GM12878 (cell line): ENCODE measurements around the gene ACTL10. TPM values are rescaled to one million over a fixed set of nuclear protein-coding genes. Genes with fewer than 3 reads are reported as not detected.

Source experiments
- ATAC-seq: fragments of 200-7000 bp; cut with Tn5 transposase; 3 replicates; pipeline ENCODE4 v1.9.1; 2020; ENCODE audit warnings: mild to moderate bottlenecking, moderate library complexity
- BruUV-seq: library from RNA; stranded (reverse); fragments of 400-500 nt; replicated peaks from 2 replicates; lab custom pipeline; 2021; lab: Mats Ljungman, UMichigan
- CTCF ChIA-PET: fragments of 300-600 bp; sonication (Branson Sonifier 250); formaldehyde crosslinking; extraction: SDS; loops from one replicate; lab custom pipeline; 2021; ENCODE audit warnings: inconsistent platforms; lab: Yijun Ruan, JAX
- POLR2A ChIA-PET: fragments of 350-600 bp; formaldehyde crosslinking; extraction: SDS; loops from one replicate; lab custom pipeline; 2021; ENCODE audit warnings: inconsistent platforms; lab: Charles Lee
- RAD21 ChIA-PET: fragments of 300-600 bp; sonication (Branson Sonifier 250); formaldehyde crosslinking; loops from one replicate; lab custom pipeline; 2023; ENCODE audit warnings: antibody characterized with exemption; ENCODE audit not compliant: unreplicated experiment; lab: Charles Lee
- SMC1A ChIA-PET: fragments of 300-600 bp; sonication (Branson Sonifier 250); formaldehyde crosslinking; loops from one replicate; lab custom pipeline; 2023; ENCODE audit not compliant: unreplicated experiment, uncharacterized antibody; lab: Charles Lee
- DNase-seq: peaks from one replicate; pipeline ENCODE4 v3.0.0-alpha.2; 2011; ENCODE audit warnings: low read depth, low spot score
- FAIRE-seq: peaks from 3 replicates; lab custom pipeline; 2011; peaks lifted over from hg19 to GRCh38; lab: Jason Lieb, UNC
- H2AFZ ChIP-seq: 2 replicates; pipeline ENCODE4 v1.6.0; 2011; ENCODE audit warnings: low read depth, low read length, control low read depth; ENCODE audit not compliant: control insufficient read depth
- H3K27ac ChIP-seq: 2 replicates; pipeline ENCODE4 v1.5.1; 2011; ENCODE audit warnings: control low read depth; ENCODE audit not compliant: control insufficient read depth, insufficient read depth
- H3K27me3 ChIP-seq, 2 experiments: replicated peaks in 1 of 2; 2 replicates each; pipeline versions ENCODE4 v1.6.0 to v1.6.1; 2011; ENCODE audit warnings: low read length in 1 of 2; ENCODE audit not compliant: control insufficient read depth in 2 of 2, insufficient read depth in 2 of 2
- H3K36me3 ChIP-seq, 2 experiments: 2 replicates each; pipeline ENCODE4 v1.5.1; 2011; ENCODE audit warnings: low read length in 1 of 2; ENCODE audit not compliant: control insufficient read depth in 2 of 2, insufficient read depth in 2 of 2
- H3K4me1 ChIP-seq: 2 replicates; pipeline ENCODE4 v1.6.1; 2011; ENCODE audit warnings: mild to moderate bottlenecking, low read length, moderate library complexity, mixed read lengths; ENCODE audit not compliant: control insufficient read depth, insufficient read depth
- H3K4me2 ChIP-seq: 2 replicates; pipeline ENCODE4 v1.6.0; 2011; ENCODE audit warnings: control low read depth; ENCODE audit not compliant: control insufficient read depth, insufficient read depth
- H3K4me3 ChIP-seq: fragments of 200-600 bp; sonication (generic); 2 replicates; pipeline ENCODE4 v1.5.1; 2016
- H3K79me2 ChIP-seq: 2 replicates; pipeline ENCODE4 v1.6.0; 2011; ENCODE audit warnings: low read length; ENCODE audit not compliant: control insufficient read depth, insufficient read depth
- H3K9ac ChIP-seq: 2 replicates; pipeline ENCODE4 v1.8.0; 2011; ENCODE audit warnings: low read length, control low read depth, mixed read lengths; ENCODE audit not compliant: control insufficient read depth, insufficient read depth
- H3K9me3 ChIP-seq: replicated peaks from 3 replicates; pipeline ENCODE4 v1.5.1; 2011; ENCODE audit warnings: mild to moderate bottlenecking, low read length; ENCODE audit not compliant: control insufficient read depth, insufficient read depth
- H4K20me1 ChIP-seq: 2 replicates; pipeline ENCODE4 v1.6.0; 2011; ENCODE audit not compliant: control insufficient read depth, insufficient read depth
- BCL11A ChIP-seq: IDR thresholded peaks from 2 replicates; pipeline ENCODE4 v1.6.1; 2011; ENCODE audit warnings: low read depth, low read length
- CBFB ChIP-seq: IDR thresholded peaks from 2 replicates; pipeline ENCODE4 v1.6.1; 2016; ENCODE audit warnings: antibody characterized with exemption, low read depth
- CEBPB ChIP-seq, 2 experiments: fragments of 150-350 bp in 1 of 2; IDR thresholded peaks; 2 replicates each; pipeline ENCODE4 v1.6.1; 2012 to 2014; ENCODE audit warnings: low read depth in 2 of 2, low read length in 2 of 2, borderline replicate concordance in 1 of 2, inconsistent platforms in 1 of 2
- ETV6 ChIP-seq, 2 experiments: fragments of 450-650 bp in 1 of 2; IDR thresholded peaks in 1 of 2; conservative IDR thresholded peaks in 1 of 2; 2 replicates each; pipeline ENCODE4 v1.6.1; 2014; ENCODE audit warnings: antibody characterized with exemption in 1 of 2, borderline replicate concordance in 1 of 2, low read depth in 1 of 2, mild to moderate bottlenecking in 1 of 2, moderate library complexity in 1 of 2
- FOXK2 ChIP-seq: fragments of 450-650 bp; IDR thresholded peaks from 2 replicates; pipeline ENCODE4 v1.6.1; 2017; ENCODE audit warnings: mild to moderate bottlenecking, moderate library complexity
- HDAC2 ChIP-seq: fragments of 200-600 bp; sonication (generic); IDR thresholded peaks from 2 replicates; pipeline ENCODE4 v1.6.1; 2017
- IRF4 ChIP-seq: IDR thresholded peaks from 2 replicates; pipeline ENCODE4 v1.6.1; 2011; ENCODE audit warnings: low read depth, low read length
- NFIC ChIP-seq: IDR thresholded peaks from 2 replicates; pipeline ENCODE4 v1.6.1; 2012; ENCODE audit warnings: low read depth, mild to moderate bottlenecking, inconsistent platforms, low read length, moderate library complexity
- RUNX3 ChIP-seq: IDR thresholded peaks from 2 replicates; pipeline ENCODE4 v1.6.1; 2012; ENCODE audit warnings: low read length, inconsistent platforms
- SP1 ChIP-seq: IDR thresholded peaks from one replicate; pipeline ENCODE4 v1.6.1; 2011; ENCODE audit warnings: low read depth, low read length
- YY1 ChIP-seq: IDR thresholded peaks from 2 replicates; pipeline ENCODE4 v1.6.1; 2011; ENCODE audit warnings: low read depth, mild to moderate bottlenecking, low read length
- WGBS: methylation state at CpG from one replicate; pipeline ENCODE4 v1.1.6; 2016; ENCODE audit warnings: low lambda C conversion rate; ENCODE audit not compliant: insufficient replicate concordance, insufficient coverage; ENCODE audit errors: missing lambda C conversion rate; 5-methylcytosine and 5-hydroxymethylcytosine counted together
- in situ Hi-C: fragments of 300-500 bp; cut with MboI; formaldehyde crosslinking; loops from 9 replicates; pipeline ENCODE4 v1.14.3; 2018; ENCODE audit warnings: mixed read lengths
- intact Hi-C: fragments of 100-400 bp; cut with micrococcal nuclease; formaldehyde crosslinking; loops from one replicate; pipeline ENCODE4 v1.14.2; 2022; ENCODE audit not compliant: unreplicated experiment
- polyA plus RNA-seq, 11 experiments: library from polyadenylated mRNA; depleted of rRNA in 4 of 11; unstranded in 6 of 11; stranded (reverse) in 5 of 11; fragments of >200 nt; fragmentation: Nextera tagmentation in 4 of 11; fragmentation: Illumina TruSeq in 1 of 11; extraction: Ambion mirVana in 4 of 11; extraction: Trizol in 1 of 11; gene quantifications; 1 replicate in 1 of 11; 2 replicates in 10 of 11; pipeline versions ENCODE4 v1.2.1 to v1.2.3, GENCODE V29; 2011 to 2016; ENCODE audit warnings: inconsistent platforms in 2 of 11, missing spikeins in 2 of 11, low read depth in 1 of 11
- total RNA-seq, 4 experiments: library from RNA; depleted of rRNA in 3 of 4; stranded (reverse); fragments of >200 nt in 3 of 4; fragmentation: Illumina TruSeq in 1 of 4; extraction: Trizol in 1 of 4; gene quantifications; 2 replicates each; pipeline versions ENCODE4 v1.2.1 to v1.2.3, GENCODE V29; 2013 to 2021
- TF ChIP-seq, protein P1 (sequence below): IDR thresholded peaks from 2 replicates; pipeline ENCODE4 v1.6.1; 2011; ENCODE audit warnings: mild to moderate bottlenecking, low read depth, low read length, moderate library complexity; ENCODE audit not compliant: insufficient replicate concordance
- TF ChIP-seq, protein P2 (sequence below): fragments of 450-650 bp; conservative IDR thresholded peaks from 2 replicates; pipeline ENCODE4 v1.6.1; 2017; ENCODE audit warnings: mild to moderate bottlenecking, moderate library complexity
- TF ChIP-seq, protein P3 (sequence below): IDR thresholded peaks from 2 replicates; pipeline ENCODE4 v1.6.1; 2011; ENCODE audit warnings: borderline replicate concordance, low read depth, mild to moderate bottlenecking, moderate library complexity, low read length; ENCODE audit not compliant: insufficient read depth, poor library complexity, severe bottlenecking
- TF ChIP-seq, protein P4 (sequence below): fragments of 450-650 bp; IDR thresholded peaks from 2 replicates; pipeline ENCODE4 v1.6.1; 2017; ENCODE audit warnings: antibody characterized with exemption, mild to moderate bottlenecking, moderate library complexity

The ACTL10 gene
- total and polyA plus RNA-seq, 10 of the 15 experiments (the other 5 are each of a cell fraction or from before 2014, with no cell fraction given), result 0.12 to 5.0 (median 0.89) TPM

DNA sequence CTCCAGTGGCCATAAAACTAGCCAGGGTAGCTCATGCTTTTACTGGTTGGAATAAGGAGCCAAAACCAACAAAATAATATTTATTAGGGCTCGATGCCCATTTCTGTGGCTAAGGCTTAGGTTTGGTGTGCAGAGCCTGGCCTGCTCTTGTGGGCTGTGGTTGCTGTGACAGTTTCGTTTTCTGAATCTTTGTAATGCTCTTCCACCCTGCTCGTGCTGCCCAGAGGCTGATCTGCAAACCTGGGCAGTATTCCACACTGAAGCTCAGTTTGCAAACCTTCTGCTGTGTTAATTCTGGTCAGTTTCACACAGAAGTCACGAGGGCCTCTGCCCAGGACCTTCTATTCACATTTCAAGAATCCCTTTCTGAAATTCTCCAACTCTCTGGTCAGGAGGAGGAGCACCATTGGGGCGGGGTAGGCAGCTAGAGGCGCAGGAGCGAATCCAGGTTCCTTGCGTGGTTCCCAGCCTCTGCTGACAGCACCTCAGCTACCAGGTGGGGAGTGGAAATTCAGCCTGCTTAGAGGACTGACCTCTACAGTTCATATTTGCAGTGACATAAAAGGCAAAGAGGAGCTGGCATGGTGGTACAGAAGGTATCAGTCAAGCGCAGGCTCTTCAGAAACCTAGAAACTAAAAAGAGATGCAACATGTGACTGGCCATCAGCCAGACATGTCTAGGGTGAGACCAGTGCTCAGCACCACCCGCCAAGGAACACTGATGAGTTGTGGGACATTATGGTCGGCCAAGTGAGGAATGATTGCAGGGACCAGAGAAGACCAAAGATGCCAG lies 18.9 kb upstream of the ACTL10 start:
- no TSS peak for BruUV-seq
- peak; percentile 38 for FAIRE-seq
- peak; percentile 76; the same call in 1 of the 2 replicates for TF ChIP-seq CBFB
- 0 out of 4 replicates have a peak, but pooled peaks of 1 of the 2 experiments have one; percentile 39 for TF ChIP-seq ETV6 (conservative IDR thresholded peaks at IDR 0.05 in 1 of 2, IDR thresholded peaks at IDR 0.05 in 1 of 2; ENCODE audit: borderline replicate concordance in 1 of 2, low read depth in 1 of 2)
- TF ChIP-seq, protein P1, sequence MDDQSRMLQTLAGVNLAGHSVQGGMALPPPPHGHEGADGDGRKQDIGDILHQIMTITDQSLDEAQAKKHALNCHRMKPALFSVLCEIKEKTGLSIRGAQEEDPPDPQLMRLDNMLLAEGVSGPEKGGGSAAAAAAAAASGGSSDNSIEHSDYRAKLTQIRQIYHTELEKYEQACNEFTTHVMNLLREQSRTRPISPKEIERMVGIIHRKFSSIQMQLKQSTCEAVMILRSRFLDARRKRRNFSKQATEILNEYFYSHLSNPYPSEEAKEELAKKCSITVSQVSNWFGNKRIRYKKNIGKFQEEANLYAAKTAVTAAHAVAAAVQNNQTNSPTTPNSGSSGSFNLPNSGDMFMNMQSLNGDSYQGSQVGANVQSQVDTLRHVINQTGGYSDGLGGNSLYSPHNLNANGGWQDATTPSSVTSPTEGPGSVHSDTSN, result no peak
- TF ChIP-seq, protein P2, sequence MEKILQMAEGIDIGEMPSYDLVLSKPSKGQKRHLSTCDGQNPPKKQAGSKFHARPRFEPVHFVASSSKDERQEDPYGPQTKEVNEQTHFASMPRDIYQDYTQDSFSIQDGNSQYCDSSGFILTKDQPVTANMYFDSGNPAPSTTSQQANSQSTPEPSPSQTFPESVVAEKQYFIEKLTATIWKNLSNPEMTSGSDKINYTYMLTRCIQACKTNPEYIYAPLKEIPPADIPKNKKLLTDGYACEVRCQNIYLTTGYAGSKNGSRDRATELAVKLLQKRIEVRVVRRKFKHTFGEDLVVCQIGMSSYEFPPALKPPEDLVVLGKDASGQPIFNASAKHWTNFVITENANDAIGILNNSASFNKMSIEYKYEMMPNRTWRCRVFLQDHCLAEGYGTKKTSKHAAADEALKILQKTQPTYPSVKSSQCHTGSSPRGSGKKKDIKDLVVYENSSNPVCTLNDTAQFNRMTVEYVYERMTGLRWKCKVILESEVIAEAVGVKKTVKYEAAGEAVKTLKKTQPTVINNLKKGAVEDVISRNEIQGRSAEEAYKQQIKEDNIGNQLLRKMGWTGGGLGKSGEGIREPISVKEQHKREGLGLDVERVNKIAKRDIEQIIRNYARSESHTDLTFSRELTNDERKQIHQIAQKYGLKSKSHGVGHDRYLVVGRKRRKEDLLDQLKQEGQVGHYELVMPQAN, result no peak
- TF ChIP-seq BCL11A, result 0 out of 2 replicates have a peak, but pooled peaks have one; percentile 25
- TF ChIP-seq RUNX3, result peak; percentile 94
- no peak for TF ChIP-seq SP1
- TF ChIP-seq FOXK2, result no peak
- no peak for TF ChIP-seq HDAC2
- TF ChIP-seq, protein P3, sequence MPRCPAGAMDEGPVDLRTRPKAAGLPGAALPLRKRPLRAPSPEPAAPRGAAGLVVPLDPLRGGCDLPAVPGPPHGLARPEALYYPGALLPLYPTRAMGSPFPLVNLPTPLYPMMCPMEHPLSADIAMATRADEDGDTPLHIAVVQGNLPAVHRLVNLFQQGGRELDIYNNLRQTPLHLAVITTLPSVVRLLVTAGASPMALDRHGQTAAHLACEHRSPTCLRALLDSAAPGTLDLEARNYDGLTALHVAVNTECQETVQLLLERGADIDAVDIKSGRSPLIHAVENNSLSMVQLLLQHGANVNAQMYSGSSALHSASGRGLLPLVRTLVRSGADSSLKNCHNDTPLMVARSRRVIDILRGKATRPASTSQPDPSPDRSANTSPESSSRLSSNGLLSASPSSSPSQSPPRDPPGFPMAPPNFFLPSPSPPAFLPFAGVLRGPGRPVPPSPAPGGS, result no peak
- TF ChIP-seq, protein P4, sequence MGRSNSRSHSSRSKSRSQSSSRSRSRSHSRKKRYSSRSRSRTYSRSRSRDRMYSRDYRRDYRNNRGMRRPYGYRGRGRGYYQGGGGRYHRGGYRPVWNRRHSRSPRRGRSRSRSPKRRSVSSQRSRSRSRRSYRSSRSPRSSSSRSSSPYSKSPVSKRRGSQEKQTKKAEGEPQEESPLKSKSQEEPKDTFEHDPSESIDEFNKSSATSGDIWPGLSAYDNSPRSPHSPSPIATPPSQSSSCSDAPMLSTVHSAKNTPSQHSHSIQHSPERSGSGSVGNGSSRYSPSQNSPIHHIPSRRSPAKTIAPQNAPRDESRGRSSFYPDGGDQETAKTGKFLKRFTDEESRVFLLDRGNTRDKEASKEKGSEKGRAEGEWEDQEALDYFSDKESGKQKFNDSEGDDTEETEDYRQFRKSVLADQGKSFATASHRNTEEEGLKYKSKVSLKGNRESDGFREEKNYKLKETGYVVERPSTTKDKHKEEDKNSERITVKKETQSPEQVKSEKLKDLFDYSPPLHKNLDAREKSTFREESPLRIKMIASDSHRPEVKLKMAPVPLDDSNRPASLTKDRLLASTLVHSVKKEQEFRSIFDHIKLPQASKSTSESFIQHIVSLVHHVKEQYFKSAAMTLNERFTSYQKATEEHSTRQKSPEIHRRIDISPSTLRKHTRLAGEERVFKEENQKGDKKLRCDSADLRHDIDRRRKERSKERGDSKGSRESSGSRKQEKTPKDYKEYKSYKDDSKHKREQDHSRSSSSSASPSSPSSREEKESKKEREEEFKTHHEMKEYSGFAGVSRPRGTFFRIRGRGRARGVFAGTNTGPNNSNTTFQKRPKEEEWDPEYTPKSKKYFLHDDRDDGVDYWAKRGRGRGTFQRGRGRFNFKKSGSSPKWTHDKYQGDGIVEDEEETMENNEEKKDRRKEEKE, result no peak
- no peak for TF ChIP-seq YY1
- 0 out of 2 replicates have a peak, but pooled peaks have one; percentile 28 for TF ChIP-seq NFIC
- no peak for TF ChIP-seq CEBPB (IDR thresholded peaks at IDR 0.05; ENCODE audit: borderline replicate concordance in 1 of 2, low read depth in 2 of 2, low read length in 2 of 2)
- TF ChIP-seq IRF4, result no peak

More for the DNA sequence above, 18.9 kb upstream of the ACTL10 start:
- POLR2A ChIA-PET, result no interaction called here
- ATAC-seq (peak; percentile 92), DNase-seq (peak; percentile 34)
- 29% methylated on average over 11 of the region's 11 CpGs for WGBS
- H2AFZ ChIP-seq, result no peak overlapping the region
- H3K4me3 ChIP-seq, result no peak overlapping the region
- SMC1A ChIA-PET, result interaction anchor here (0.6 to 2.0 kb wide), 7 partner anchors 11 to 116 kb away, joined by 3 to 6 read pairs (median 4); partner anchors contain the start of gene ACTL10
- intact Hi-C loops (no loop called here), in situ Hi-C loops (no loop called here)
- no peaks in the 10 kb centered on the region for H3K9me3 ChIP-seq
- H3K4me1 ChIP-seq, result peaks cover 30% of the 10 kb centered on the region
- H3K27ac ChIP-seq, result peak overlapping the region; percentile 15; the same call in 1 of the 2 replicates
- H3K79me2 ChIP-seq, result no peaks in the 10 kb centered on the region
- CTCF ChIA-PET, result interaction anchor here (0.8 to 1.3 kb wide), 4 partner anchors 39 to 131 kb away, joined by 3 to 4 read pairs (median 3); no protein-coding TSS in a partner anchor
- 0 out of 4 replicates have a peak, but pooled peaks cover 0 to 3% of the 10 kb centered on the region in 2 experiments for H3K36me3 ChIP-seq
- no peaks in the 10 kb centered on the region; a peak in 1 of 4 replicates for H3K27me3 ChIP-seq
- RAD21 ChIA-PET, result interaction anchor here (1.2 kb wide), 1 partner anchor 148 kb away, joined by 5 read pairs; no protein-coding TSS in a partner anchor
- H4K20me1 ChIP-seq, result peaks cover 4% of the 10 kb centered on the region; the same call in 1 of the 2 replicates
- no peak overlapping the region for H3K9ac ChIP-seq
- peak overlapping the region; percentile 62 for H3K4me2 ChIP-seq
